HG03097 (cell line): ENCODE measurements around the gene LASP1NB.
"Not testable (repeated sequence)": the region's sequence is repeated elsewhere in the genome, so short reads cannot be mapped to it uniquely, and the experiment has no call there.

ENCODE experiments used
- ATAC-seq: cut with Tn5 transposase; IDR thresholded peaks from one replicate; pipeline ENCODE4 v1.9.1; 2021; ENCODE audit not compliant: unreplicated experiment, low FRiP score

The LASP1NB gene

GRCh38 chr17:38916771-38917170 lies 8.6 kb upstream of the LASP1NB start:
- ATAC-seq, result no peak

DNA sequence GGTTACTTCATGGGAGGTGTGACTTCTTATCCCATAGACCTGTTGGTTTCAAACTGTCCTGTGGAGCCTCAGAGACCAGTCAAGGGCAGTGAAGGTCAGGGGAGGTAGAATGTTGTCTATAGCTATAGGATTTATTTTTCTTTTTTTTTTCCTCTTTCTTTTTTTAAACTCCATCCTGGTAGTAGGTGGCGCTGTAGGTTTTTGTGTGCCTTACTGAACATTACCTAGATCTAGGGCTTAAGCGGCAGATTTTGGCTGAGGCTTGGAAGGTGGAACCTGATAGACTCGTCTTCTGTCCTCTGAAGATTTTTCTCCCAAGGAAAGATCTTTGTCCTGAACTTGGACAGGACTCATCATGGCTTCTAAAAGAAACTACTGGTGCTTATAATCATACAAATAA lies 8.2 kb upstream of the LASP1NB start:
- ATAC-seq, result no peak

DNA sequence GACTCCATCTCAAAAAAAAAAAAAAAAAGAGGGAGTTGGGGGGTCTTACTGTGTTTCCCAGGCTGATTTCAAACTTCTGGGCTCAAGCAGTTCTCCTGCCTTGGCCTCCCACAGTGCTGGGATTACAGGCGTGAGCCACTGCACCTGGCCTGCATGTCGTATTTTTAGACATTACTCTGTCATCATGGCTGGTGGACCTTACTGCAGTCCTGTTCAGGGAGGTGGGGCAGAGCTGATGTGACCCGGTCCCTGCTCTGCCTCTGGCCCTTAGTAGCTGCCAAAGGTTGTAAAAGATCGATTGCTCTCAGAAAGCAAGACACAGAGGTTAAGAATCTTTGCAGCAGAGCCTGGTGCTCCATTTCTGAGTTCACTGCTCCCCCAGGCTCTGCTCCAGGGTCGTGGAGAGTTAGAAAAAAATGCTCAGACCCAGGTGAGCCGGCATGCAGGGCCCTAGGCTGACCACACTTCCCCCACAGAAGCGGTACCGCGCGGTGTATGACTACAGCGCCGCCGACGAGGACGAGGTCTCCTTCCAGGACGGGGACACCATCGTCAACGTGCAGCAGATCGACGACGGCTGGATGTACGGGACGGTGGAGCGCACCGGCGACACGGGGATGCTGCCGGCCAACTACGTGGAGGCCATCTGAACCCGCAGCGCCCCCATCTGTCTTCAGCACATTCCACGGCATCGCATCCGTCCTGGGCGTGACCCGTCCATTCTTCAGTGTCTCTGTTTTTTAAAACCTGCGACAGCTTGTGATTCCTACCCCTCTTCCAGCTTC lies 7.1 kb upstream of the LASP1NB start:
- no peak for ATAC-seq

GRCh38 chr17:38918916-38919315 lies 6.5 kb upstream of the LASP1NB start:
- ATAC-seq, result no peak

DNA sequence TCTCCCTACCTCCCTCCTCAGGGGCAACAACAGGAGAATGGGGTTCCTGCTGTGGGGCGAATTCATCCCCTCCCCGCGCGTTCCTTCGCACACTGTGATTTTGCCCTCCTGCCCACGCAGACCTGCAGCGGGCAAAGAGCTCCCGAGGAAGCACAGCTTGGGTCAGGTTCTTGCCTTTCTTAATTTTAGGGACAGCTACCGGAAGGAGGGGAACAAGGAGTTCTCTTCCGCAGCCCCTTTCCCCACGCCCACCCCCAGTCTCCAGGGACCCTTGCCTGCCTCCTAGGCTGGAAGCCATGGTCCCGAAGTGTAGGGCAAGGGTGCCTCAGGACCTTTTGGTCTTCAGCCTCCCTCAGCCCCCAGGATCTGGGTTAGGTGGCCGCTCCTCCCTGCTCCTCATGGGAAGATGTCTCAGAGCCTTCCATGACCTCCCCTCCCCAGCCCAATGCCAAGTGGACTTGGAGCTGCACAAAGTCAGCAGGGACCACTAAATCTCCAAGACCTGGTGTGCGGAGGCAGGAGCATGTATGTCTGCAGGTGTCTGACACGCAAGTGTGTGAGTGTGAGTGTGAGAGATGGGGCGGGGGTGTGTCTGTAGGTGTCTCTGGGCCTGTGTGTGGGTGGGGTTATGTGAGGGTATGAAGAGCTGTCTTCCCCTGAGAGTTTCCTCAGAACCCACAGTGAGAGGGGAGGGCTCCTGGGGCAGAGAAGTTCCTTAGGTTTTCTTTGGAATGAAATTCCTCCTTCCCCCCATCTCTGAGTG lies 5.9 kb upstream of the LASP1NB start:
- no peak for ATAC-seq

GRCh38 chr17:38920374-38921291 lies 4.8 kb upstream of the LASP1NB start:
- ATAC-seq, result no peak

- ATAC-seq, result no peak
Measured at GRCh38 chr17:38921756-38922411, 3.5 kb upstream of the LASP1NB start.

GRCh38 chr17:38922538-38923297 lies 2.7 kb upstream of the LASP1NB start:
- ATAC-seq, result no peak

- no peak for ATAC-seq
Measured at GRCh38 chr17:38926293-38927070, 1.1 kb downstream of the LASP1NB start.

- ATAC-seq, result not testable (repeated sequence)
Measured at GRCh38 chr17:38930782-38931181, 5.4 kb downstream of the LASP1NB start.

DNA sequence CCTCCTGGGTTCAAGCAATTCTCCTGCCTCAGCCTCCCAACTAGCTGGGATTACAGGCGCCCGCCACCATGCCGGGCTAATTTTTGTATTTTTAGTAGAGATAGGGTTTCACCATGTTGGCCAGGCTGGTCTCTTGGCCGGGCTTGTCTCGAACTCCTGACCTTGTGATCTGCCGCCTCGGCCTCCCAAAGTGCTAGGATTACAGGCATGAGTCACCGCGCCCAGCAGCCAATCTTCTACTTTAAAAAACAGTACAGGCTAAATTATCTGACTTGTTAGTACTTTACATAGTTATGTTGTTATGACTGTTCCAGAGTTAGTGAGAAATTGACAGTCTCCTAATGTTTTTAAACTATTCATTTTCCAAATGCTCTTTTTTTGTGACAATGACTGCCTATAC lies 8.5 kb downstream of the LASP1NB start:
- ATAC-seq, result not testable (repeated sequence)

DNA sequence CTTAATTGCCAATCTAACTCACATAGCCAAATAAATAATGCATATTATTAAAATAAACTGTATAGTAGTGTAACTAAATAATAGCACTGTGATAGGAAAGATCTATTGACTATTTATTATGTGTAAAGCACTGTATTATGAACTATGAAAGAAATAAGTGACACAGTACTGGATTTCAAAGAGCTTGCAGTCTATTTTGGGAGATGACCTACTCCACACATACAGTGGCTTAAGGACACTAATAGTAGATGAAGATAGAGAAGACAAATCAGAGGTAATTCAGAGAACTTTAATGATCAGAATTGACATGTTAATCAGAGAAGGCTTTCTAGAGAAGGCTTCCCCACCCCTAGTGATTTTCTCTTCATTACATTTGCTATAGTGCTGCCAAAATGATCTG lies 14.6 kb downstream of the LASP1NB start:
- ATAC-seq, result no peak

DNA sequence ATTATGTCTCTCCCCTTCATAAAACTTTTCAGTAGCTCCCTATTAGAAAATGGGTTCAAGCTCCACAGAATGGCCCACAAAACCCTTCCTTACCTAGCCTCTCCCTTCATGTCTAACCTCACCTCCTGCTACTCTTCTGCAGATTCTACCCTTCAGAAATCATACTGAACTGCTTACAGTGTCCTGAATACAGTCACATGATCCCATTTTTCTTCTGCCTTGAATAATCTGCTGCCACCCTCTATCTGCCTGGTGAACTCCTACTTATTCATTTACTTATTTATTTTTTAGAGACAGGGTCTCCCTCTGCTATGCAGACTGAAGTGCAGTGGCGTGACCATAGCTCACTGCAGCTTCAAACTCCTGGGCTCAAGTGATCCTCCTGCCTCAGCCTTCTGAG lies 15.0 kb downstream of the LASP1NB start:
- ATAC-seq, result no peak

DNA sequence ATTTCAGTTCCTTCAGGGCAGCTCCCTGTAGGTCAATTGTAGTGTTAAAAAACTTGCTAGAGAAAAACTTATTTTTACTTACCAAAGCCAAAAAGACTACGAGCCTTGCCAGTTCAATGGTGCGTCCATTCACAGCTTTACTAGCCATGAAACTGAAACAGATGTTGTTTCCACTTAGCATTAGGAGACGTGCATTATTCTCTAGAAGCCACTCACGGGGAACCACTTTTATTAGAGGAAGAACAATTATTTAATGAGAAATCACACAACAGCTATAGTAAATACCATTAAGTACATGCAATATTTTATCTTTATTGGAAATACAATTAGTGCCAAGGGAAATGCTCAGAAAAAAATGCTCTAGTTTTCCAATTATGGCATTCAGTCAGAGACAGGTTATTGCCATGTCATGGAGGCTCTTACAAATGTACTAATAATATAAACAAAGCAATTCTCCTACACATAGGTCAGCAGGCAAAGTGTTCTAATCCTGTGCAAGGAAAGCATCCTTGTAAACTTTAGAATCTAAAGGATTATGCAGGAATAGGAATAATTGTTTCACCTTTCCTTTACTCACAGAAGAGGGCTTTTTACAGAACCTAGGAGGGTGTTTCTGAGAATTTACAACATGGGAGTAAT lies 17.4 kb downstream of the LASP1NB start:
- ATAC-seq, result no peak

DNA sequence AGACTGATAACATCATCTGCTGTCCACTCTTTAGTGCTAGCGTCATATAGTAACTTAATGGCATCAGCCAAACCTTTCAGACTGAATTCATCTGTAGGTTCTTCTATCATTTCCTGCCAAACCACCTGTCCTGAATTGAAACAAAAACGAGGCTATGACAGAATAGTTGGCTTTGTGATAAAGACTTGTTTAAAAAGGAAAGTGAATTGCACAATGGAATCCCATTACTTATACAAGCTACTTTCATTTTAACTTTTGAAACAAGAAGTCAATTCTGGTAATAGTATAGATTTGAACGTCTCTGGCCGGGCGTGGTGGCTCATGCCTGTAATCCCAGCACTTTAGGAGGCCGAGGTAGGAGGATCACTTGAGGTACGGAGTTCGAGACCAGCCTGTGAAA lies 18.2 kb downstream of the LASP1NB start:
- ATAC-seq, result no peak

- ATAC-seq, result no peak
Measured at GRCh38 chr17:38947189-38947588, 21.8 kb downstream of the LASP1NB start.

- ATAC-seq, result not testable (repeated sequence)
Measured at GRCh38 chr17:38953800-38954199, 28.4 kb downstream of the LASP1NB start.

GRCh38 chr17:38958326-38958725 lies 32.9 kb downstream of the LASP1NB start:
- no peak for ATAC-seq
